Keratinocyte (primary cell): ENCODE measurements around the gene PWWP2A. TPM values are rescaled to one million over a fixed set of nuclear protein-coding genes. Genes with fewer than 3 reads are reported as not detected.
A peak's percentile ranks its signal among the peaks of the same experiment; 100 is the strongest.

Source experiments
- DNase-seq: peaks from one replicate; pipeline ENCODE4 v3.0.0-alpha.2; 2011; ENCODE audit warnings: low read depth, missing footprints, low spot score
- FAIRE-seq: peaks from 2 replicates; lab custom pipeline; 2011; peaks lifted over from hg19 to GRCh38; lab: Jason Lieb, UNC
- H2AFZ ChIP-seq: 2 replicates; pipeline ENCODE4 v1.6.0; 2012; ENCODE audit warnings: low read length, control low read depth, inconsistent platforms; ENCODE audit not compliant: control insufficient read depth
- H3K27ac ChIP-seq: 2 replicates; pipeline ENCODE4 v1.5.1; 2011; ENCODE audit warnings: low read length; ENCODE audit not compliant: control insufficient read depth, insufficient read depth
- H3K27me3 ChIP-seq: 3 replicates; pipeline ENCODE4 v1.6.0; 2011; ENCODE audit warnings: low read length; ENCODE audit not compliant: control insufficient read depth, insufficient read depth; ENCODE audit errors: extremely low read depth
- H3K36me3 ChIP-seq, 2 experiments: 2 replicates in 1 of 2; 3 replicates in 1 of 2; pipeline ENCODE4 v1.5.1; 2011; ENCODE audit warnings: low read length in 2 of 2, mild to moderate bottlenecking in 1 of 2; ENCODE audit not compliant: control insufficient read depth in 2 of 2, insufficient read depth in 2 of 2; ENCODE audit errors: extremely low read depth in 1 of 2
- H3K4me1 ChIP-seq: 3 replicates; pipeline ENCODE4 v1.5.1; 2011; ENCODE audit warnings: low read length; ENCODE audit not compliant: control insufficient read depth, insufficient read depth; ENCODE audit errors: extremely low read depth
- H3K4me2 ChIP-seq: 3 replicates; pipeline ENCODE4 v1.6.0; 2011; ENCODE audit warnings: low read depth, low read length; ENCODE audit not compliant: control insufficient read depth, insufficient read depth; ENCODE audit errors: extremely low read depth
- H3K4me3 ChIP-seq, 3 experiments: fragments of 200-600 bp in 1 of 3; sonication (generic) in 1 of 3; 2 replicates in 2 of 3; 3 replicates in 1 of 3; pipeline ENCODE4 v1.5.1; 2011 to 2016; ENCODE audit warnings: low read length in 3 of 3, mild to moderate bottlenecking in 3 of 3, control low read depth in 2 of 3, inconsistent platforms in 1 of 3, low read depth in 1 of 3, mixed read lengths in 1 of 3, mixed run types in 1 of 3, moderate library complexity in 1 of 3; ENCODE audit not compliant: control insufficient read depth in 2 of 3, insufficient read depth in 2 of 3; ENCODE audit errors: extremely low read depth in 1 of 3
- H3K79me2 ChIP-seq: 2 replicates; pipeline ENCODE4 v1.6.0; 2012; ENCODE audit warnings: low read length; ENCODE audit not compliant: control insufficient read depth, insufficient read depth
- H3K9ac ChIP-seq: 3 replicates; pipeline ENCODE4 v1.6.0; 2011; ENCODE audit warnings: low read length; ENCODE audit not compliant: control insufficient read depth, insufficient read depth; ENCODE audit errors: extremely low read depth
- H3K9me1 ChIP-seq: 3 replicates; pipeline ENCODE4 v1.6.0; 2011; ENCODE audit warnings: low read length; ENCODE audit not compliant: control insufficient read depth, insufficient read depth; ENCODE audit errors: extremely low read depth
- H3K9me3 ChIP-seq: 2 replicates; pipeline ENCODE4 v1.5.1; 2012; ENCODE audit warnings: low read depth, low read length; ENCODE audit not compliant: control insufficient read depth
- H4K20me1 ChIP-seq: 3 replicates; pipeline ENCODE4 v1.6.0; 2011; ENCODE audit warnings: low read length; ENCODE audit not compliant: control insufficient read depth, insufficient read depth; ENCODE audit errors: extremely low read depth
- CTCF ChIP-seq, 3 experiments: IDR thresholded peaks in 1 of 3; conservative IDR thresholded peaks in 1 of 3; optimal IDR thresholded peaks in 1 of 3; 2 replicates in 2 of 3; 3 replicates in 1 of 3; pipeline versions ENCODE3 to v1.5.1; 2011; ENCODE audit warnings: low read length in 3 of 3, mild to moderate bottlenecking in 3 of 3, moderate library complexity in 2 of 3, control low read depth in 1 of 3, inconsistent platforms in 1 of 3; ENCODE audit not compliant: insufficient read depth in 2 of 3; ENCODE audit errors: extremely low read depth in 1 of 3
- EZH2 ChIP-seq: IDR thresholded peaks from one replicate; pipeline ENCODE4 v1.6.1; 2012; ENCODE audit warnings: inconsistent platforms, mild to moderate bottlenecking, low read length, moderate library complexity
- dilution Hi-C: fragments of 300-500 bp; cut with MboI; formaldehyde crosslinking; loops from one replicate; pipeline ENCODE4 v1.7.0; 2020; ENCODE audit warnings: low sequenced_read_pairs; ENCODE audit not compliant: extremely low pct_ligation_motif_present
- polyA plus RNA-seq, 5 experiments: library from polyadenylated mRNA; depleted of rRNA in 3 of 5; stranded (reverse) in 3 of 5; stranded (forward) in 1 of 5; unstranded in 1 of 5; fragments of >200 nt; gene quantifications; 1 replicate in 1 of 5; 2 replicates in 3 of 5; 3 replicates in 1 of 5; pipeline versions ENCODE4 v1.2.1 to v1.2.3, GENCODE V29; 2011 to 2012; ENCODE audit warnings: missing spikeins in 2 of 5, low read depth in 1 of 5, low replicate concordance in 1 of 5

The PWWP2A gene
- polyA plus RNA-seq, 1 donor (not counting 4 experiments of a cell fraction or from before 2014, with no cell fraction given): 13.1 TPM

- Histone ChIP-seq H3K9me3 (no peaks in the 10 kb centered on the region), H3K27ac (peak overlapping the region; percentile 8), H3K27me3 (no peaks in the 10 kb centered on the region), H3K4me2 (peak overlapping the region; percentile 77), H3K79me2 (peaks cover 20% of the 10 kb centered on the region), H2AFZ (peak overlapping the region; percentile 63), H3K9ac (no peak overlapping the region), H3K4me3 (peak overlapping the region in 2 of 3 experiments; percentile 44 to 69), H3K9me1 (no peaks in the 10 kb centered on the region), H3K4me1 (peaks cover 10% of the 10 kb centered on the region), H4K20me1 (no peaks in the 10 kb centered on the region), H3K36me3 (no peaks in the 10 kb centered on the region)
- TF ChIP-seq EZH2 (no peak), CTCF (optimal IDR thresholded peaks at IDR 0.05 in 1 of 3, IDR thresholded peaks at IDR 0.05 in 1 of 3, conservative IDR thresholded peaks at IDR 0.05 in 1 of 3; ENCODE audit: extremely low read depth in 1 of 3, insufficient read depth in 2 of 3, low read length in 3 of 3) (peak in 2 of 3 experiments; percentile 3 to 9)
- dilution Hi-C loops: no loop called here
- no peak for FAIRE-seq
- no peak for DNase-seq
Measured at GRCh38 chr5:160119905-160120266, 636 bp upstream of the PWWP2A start.

GRCh38 chr5:160118349-160119141 lies 705 bp downstream of the PWWP2A start:
- Histone ChIP-seq H3K9me1 (no peaks in the 10 kb centered on the region), H3K36me3 (no peaks in the 10 kb centered on the region), H3K27ac (peak overlapping the region; percentile 69), H3K4me2 (peak overlapping the region; percentile 84), H2AFZ (peak overlapping the region; percentile 87), H3K4me3 (peak overlapping the region; percentile 79 to 98 (median 88)), H4K20me1 (no peaks in the 10 kb centered on the region), H3K4me1 (peaks cover 10% of the 10 kb centered on the region), H3K9ac (peak overlapping the region; percentile 85), H3K27me3 (no peaks in the 10 kb centered on the region), H3K79me2 (peaks cover 23% of the 10 kb centered on the region), H3K9me3 (no peaks in the 10 kb centered on the region)
- no peak for TF ChIP-seq EZH2
- peak in 1 of 3 experiments; percentile 8 for TF ChIP-seq CTCF (optimal IDR thresholded peaks at IDR 0.05 in 1 of 3, IDR thresholded peaks at IDR 0.05 in 1 of 3, conservative IDR thresholded peaks at IDR 0.05 in 1 of 3; ENCODE audit: extremely low read depth in 1 of 3, insufficient read depth in 2 of 3, low read length in 3 of 3)
- no peak for DNase-seq
- dilution Hi-C loops: no loop called here
- FAIRE-seq: no peak
